Measurements from ENCODE around the gene SCNN1A.

Gene SCNN1A

DNA sequence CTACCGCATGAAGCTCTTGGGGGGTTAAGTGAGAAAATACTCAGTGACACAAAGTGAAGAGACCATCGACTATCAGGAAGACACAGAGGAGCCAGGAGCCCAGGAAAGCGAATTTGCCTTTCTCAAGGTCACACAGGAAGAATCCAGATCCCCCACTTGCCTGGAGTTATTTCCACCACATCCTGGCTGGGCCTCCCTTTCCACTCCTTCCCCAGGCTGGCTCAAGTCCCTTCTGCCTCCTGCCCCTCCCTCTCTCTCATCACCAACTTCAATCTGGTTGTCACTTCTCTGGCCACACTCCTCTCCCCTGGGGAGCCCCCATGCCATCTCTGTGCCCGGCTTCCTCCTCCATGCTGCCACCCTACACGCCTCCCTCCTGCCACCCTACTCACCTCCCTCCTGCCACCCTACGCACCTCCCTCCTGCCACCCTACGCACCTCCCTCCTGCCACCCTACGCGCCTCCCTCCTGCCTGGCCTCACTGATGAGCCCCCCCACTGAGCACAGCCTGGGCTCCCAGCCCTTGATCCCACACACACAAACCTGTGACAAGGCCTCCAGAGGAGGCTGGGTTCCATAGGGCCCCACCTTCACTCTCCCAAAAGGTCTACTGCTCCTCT, 6.3 kb downstream of the SCNN1A start:
- DNase-seq (ENCODE audit: low read depth), result no peak

DNA sequence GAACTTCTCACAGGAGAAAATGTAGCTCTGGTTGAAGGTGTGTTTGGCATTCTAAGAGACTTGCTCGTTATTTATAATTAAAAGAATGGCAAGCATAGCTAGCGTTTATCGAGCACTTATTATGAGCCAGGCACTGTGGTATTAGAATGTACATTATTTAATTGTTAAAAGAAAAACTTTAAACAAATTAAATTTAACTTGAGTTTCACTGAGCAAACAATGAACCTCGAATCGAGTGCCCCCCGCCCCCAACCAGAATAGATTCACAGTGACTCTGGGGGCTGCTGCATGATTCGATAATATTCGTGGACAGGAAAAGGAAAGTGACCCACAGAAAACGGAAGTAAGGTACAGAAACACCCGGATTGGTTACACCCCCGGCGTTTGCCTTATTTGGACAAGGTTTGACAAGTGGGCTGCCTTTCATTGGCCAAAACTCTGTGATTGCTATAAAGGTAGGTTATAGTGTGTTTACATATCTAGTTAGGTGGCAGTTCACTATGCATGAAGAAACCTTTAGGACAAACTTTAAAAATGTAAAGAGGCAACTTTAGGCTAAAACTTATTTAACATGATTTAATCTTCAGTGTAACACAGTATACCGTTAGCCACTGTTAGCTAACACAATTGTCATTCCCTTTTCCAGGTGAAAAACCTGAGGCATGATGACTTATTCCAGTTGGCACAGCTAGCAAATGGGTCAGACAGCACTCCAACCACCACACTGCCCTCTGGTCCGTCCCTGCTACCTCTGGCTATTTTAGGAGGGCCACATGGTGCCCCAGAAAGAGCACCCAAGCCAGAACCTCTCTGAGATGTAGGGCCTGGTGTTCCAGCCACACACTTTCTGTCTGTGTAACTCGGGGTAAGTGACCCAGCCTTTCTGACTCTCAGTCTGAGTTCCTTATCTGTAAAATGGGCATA, 7.1 kb downstream of the SCNN1A start:
- no peak for DNase-seq (ENCODE audit: low read depth)

DNA sequence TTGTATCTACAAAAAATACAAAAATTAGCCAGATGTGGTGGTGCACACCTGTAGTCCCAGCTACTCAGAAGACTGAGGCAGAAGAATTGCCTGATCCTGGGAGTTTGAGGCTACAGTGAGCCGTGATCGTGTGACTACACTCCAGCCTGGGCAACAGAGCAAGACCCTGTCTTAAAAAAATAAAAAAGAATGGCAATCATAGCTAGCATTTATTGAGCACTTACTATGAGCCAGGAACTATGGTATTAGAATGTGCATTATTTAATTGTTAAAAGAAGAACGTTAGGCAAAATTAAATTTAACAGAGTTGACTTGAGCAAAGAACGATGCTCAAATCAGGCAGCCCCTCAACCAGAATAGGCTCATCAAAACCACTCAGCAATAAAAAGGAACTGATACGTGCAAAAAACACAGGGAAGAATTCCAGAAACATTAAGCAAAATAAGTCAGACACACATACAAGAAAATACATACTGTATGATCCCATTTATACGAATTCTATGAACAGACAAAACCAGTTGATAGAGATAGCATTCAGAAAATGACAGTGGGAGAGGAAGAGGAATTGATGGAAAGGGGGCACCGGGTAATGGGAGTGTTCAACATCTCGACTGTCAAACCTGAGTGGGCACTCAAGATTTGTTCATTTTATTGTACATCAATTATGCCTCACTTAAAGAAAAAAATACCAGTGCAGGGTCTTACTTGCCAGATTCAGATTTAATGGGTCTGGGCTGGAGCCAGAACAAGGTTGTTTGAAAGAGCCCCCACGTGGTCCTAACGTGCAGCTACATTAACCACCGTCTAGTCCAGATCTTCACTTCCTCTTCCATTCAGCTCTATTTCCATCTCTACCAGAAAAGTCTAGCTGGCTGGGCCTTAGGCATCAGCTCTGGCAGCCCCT, 8.0 kb downstream of the SCNN1A start:
- no peak for DNase-seq (ENCODE audit: low read depth)

DNA sequence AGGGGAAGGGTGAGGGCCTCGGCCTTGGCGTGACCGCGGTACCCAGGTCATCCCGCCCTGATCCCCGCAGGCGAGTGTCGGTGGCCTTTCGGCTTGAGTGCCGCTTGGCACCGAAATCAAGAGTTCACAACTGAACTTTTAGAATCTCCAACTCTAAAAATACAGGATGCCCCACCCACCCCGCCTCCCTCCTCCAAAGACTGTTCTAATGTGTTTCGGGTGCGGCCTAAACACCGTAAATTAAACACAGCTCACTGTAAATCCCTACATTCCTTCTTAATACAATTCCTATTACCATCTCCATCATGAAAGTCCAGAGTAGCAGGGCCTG, 11.4 kb downstream of the SCNN1A start:
- DNase-seq (ENCODE audit: low read depth), result no peak

DNA sequence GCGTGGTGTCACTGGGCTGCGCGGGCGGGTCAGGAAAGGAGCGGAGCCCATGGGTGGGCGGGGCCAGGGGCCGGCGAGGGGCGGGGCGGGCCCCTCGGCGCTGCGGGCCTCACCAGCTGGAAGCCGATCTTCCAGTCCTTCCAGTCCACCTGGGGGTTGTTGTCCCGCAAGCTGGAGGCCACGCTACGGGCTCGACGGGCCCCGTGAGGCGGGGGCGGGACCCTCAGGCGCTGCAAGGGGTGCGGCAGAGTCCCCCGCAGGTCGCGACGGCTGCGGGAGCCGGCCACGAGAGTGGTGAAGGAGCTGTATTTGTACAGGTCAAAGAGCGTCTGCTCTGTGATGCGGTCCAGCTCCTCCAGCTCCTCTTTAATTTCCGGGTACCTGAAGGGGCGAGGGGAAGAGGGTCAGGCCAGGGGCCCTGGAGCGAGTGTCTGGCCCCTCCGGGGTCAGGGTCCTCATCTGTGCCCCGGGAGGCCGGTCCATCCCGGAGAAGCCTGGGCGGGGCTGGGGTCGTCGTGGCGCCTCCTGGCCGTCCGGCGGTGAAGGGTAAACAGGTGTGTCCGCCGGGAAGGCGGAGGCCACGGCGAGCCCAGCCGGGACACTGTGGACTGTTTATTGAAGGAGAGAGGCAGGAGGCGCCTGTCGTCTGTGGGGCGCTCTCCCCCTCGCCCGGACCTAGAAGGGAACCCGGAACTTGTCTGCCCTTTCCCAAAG, 11.9 kb downstream of the SCNN1A start:
- peak; percentile 67 for DNase-seq (ENCODE audit: low read depth)

DNA sequence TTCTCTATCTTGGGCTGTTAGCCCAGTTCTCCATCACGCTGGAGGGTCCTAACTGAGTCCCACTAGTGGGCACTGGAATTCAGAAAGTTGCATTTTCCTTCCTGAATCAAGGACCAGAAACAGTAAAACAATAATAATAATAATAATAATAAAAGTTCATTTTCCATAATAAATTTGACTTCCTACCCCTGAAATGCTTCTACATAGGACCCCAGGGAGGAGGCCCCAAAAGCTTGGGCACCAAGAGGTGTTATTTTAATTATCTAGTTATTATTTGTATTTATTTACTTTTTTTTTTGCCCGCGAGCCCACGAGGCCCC, 12.4 kb downstream of the SCNN1A start:
- no peak for DNase-seq (ENCODE audit: low read depth)

DNA sequence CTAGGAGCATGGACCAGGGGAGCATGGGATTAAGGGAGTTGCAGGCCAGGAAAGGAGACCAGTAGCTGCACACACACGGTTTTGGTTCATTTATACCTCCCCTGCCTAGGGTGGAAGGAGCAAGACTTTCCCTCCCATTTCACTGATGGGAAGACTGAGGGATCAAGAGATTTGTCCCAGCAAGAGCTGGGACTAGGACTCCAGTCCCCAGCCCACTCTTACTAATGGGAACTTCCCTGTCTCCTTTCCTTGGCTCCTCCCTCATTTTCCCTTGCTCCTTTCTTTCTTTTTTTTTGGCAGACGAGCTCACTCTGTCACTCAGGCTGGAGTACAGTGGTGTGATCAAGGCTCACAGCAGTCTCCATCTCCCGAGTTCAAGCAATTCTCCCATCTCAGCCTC, 13.0 kb downstream of the SCNN1A start:
- DNase-seq (ENCODE audit: low read depth), result no peak

DNA sequence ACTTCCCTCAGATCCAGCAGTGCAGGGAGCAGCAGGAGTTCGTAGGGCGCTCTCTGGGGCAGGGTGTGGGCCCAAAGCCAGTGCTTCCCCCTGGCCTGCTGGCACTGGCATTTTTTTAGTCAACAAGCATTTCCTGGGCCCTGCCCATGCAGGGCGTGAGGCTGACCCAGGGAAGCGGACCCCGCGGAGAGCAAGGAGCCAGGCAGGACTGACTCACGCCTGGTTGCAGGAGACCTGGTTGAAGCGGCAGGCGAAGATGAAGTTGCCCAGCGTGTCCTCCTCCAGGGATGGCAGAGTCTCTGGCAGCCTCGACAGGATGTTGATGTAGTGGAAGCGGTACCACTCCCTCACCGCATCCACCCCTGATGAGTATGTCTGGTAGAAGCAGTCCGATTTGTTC, 13.5 kb downstream of the SCNN1A start:
- DNase-seq (ENCODE audit: low read depth), result no peak

DNA sequence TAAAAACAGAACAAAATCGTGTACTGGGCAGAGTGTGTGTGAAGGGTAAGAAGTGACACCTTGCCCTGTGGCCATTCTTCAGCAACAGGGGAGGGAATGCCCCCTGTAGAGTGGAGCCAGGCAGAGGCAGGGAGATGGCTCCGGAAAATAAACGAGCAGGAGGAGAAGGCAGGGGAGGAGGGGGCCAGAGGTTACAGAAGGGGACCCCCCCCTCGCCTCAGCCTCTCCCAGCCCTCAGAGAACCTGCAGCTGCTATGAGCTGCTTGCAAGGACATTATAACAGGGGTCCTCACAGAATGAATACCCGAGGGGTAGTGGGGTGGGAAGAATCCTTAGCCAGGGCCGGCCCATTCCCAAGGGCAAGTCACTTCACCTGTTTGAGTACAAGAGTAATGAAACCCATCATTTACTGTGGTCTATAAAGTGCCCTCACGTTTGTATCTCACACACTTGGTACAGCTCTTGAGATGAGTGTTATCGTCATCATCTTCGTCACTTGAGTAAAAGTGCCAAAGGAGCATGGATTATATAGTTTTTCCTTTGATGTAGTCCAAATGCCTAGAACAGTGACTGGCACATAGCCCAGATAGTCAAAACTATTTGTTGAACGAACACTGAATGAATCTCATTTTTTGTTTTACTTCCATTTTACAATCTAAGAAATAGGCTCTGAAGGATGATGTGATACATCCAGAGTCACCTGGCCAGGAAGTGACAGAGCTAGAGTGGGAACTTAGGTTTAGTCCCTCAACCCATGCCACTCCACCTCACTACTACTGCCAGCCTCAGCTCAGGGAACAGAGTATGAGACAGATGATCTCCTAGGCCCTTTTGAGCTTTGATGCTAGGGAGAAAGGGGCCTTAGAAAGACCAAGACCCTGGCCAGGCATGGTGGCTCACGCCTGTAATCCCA, 14.5 kb downstream of the SCNN1A start:
- no peak for DNase-seq (ENCODE audit: low read depth)

DNA sequence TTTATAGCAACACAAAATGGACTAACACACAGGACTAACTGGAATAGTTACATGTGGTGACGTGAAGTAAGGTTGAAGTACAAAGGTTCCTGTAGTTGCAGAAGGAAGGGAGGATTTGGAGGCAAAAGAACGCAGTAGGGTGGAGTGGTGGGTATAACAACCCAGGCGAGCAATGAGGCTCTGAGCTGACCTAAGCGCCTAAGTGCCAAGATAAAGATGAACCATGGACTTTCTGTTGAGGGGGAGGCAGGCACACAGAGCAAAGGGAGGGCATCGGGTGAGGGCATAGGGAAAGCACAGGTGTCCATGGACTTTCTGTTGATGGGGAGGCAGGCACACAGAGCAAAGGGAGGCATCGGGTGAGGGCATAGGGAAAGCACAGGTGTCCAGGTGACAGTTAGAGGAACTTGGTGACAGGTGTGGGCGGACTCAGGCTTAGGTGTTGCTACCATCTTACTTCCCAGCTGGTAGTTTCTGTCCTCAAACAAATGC, 15.2 kb downstream of the SCNN1A start:
- no peak for DNase-seq (ENCODE audit: low read depth)

DNA sequence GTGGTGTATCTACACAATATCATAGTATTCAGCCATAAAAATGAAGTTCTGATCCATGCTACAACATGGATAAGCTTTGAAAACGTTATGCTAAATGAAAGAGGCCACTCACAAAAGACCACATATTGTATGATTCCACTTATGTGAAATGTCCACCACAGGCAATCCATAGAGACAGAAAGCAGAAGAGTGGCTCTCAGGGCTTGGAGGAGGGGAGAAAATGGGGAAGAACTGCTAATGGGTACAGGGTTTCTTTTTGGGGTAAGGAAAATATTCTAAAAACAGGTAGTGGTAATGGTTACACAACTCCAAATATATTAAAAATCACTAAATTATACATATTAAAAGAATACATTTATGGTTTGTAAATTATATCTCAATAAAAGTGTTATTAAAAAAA, 16.5 kb downstream of the SCNN1A start:
- no peak for DNase-seq (ENCODE audit: low read depth)

DNA sequence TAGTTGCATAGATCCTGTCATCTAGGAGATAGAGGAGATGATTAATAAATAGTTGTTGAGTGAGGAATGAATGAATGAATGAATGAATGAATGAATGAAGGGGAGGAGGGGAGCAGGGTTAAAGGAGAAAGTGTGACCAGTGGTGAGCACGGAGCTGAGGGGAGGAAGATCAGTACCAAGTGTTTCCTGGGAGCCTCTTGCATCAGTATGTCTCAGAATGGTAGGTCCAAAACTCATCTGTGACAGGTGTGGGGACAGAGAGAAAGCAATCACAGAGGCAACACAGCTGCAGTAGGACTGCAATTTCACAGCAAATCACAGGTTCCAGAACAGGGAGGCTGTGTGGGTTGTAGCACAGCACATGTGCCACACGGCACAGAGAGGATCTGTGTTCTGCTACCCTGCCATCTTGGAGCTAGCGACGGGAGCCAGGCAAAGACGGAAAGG, 19.0 kb downstream of the SCNN1A start:
- no peak for DNase-seq (ENCODE audit: low read depth)

DNA sequence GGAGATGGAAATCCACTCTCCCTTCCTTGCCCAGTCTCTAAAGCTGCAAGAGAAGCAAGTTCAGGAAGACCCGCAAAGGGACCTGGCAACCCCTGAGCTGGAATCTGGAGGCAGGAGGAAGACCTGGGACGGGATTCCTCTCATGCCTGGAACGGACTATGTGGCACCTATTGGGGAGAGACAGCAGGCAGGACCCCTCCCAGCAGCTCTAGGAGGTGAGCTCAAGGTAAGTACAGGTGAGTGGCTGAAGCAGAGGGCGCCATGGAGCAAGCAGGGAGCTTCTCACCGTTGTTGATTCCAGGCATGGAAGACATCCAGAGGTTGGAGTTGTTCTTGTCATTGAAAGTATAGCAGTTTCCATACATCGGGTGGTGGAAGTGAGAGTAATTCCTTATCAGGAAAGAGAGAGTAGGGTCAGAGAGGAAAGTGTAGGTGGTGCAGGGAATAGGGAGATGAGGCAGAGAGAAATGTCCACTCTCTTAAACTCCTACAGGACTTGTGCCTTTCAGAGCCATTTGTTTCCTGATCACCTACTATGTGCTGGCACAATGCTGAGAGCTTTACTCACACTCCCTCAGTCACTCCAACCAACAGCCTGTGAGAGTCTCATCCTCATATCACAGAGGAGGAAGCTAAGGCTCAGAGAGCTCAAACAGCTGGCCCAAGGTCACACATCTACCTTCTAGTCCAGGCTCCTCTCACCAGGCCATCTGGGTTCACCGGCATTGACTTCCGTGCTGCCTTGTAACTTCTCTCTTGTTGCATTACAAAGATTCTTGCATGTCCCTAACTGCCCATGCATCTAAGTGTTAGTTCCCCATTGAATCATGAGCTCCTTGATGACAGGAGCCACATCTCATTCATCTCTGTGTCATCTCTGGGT, 19.6 kb downstream of the SCNN1A start:
- DNase-seq (ENCODE audit: low read depth), result no peak

DNA sequence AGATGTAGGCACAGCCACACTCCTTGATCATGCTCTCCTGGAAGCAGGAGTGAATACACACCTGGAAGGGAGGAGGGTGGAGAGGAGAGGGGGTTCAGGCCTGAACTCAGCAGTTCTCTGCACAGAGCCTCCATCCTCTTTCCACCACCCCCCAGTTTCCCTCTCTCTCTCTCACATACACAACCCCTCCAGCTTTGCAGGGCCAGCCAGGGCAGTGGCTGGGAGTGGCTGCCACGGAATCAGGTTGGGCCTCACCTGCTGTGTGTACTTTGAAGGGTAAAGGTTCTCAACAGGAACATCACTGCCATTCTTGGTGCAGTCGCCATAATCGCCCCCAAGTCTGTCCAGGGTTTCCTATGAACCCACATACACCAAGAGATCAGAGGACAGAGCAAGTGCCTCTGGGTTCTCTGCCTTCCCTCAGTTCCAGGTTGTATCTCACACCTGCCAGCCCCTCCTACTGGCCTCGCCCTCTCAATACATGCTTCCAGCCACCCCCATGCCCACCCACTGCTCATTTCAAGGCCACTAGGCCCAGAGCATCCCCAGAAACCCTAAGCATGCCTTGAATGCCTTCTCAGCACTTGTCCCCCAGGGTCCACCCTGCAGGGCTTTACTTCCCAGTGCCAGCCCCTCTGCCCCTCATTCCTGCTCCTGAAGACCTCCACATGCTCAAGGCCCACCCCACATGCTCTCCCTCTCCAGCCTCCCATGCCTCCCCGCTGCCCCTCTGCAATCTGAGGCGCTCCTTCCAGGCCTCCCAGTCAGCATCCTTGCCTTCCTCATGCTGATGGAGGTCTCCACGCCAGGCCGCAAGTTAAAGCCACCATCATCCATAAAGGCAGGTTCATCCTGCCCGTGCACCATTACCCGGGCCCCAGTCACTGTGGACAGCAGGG, 20.6 kb downstream of the SCNN1A start:
- DNase-seq (ENCODE audit: low read depth), result no peak

DNA sequence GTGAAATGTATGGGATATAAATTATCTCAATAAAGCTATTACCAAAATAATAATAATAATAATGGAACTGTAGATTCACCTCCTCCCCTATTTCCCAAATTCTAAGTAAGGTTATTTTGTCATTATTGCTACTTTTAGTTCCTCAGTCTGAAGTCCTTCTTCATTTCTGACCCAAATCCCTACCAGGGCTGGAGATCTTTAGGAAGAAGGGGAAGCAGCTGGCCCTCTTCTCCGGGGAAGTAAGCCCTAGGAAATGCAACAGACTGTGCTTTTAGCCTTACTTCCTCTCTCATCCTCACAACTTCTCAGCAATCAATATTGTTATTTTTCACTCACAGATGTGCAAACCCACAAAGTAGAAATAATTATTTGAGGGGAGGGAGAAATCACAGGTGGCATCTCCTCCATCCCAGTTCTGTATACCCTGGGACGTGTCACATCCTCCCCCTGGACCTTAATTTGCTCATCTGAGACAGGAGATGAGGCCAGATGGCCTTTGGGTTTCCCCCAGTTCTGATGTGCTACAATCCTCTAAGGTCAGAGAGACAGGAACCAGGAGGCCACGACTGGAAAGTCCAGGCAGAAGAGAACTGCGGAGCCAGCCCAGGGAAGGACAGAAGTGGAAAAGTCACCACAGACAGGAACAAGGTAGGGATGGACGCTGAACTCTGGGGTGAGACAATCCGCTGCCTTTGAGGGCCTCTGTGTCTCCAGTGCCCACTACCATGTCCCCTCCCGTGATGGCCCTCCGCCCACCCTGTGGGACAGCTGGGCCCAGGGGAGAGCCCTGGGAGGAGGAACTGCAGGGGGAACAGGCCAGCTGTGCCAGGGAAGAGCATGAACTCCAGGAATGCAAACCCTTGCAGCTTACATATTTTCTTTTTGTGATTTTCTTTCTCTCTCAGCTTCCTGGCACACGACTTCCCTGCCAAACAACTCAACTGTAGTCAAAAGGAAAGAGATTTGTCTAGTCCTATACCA, 22.9 kb downstream of the SCNN1A start:
- no peak for DNase-seq (ENCODE audit: low read depth)

DNA sequence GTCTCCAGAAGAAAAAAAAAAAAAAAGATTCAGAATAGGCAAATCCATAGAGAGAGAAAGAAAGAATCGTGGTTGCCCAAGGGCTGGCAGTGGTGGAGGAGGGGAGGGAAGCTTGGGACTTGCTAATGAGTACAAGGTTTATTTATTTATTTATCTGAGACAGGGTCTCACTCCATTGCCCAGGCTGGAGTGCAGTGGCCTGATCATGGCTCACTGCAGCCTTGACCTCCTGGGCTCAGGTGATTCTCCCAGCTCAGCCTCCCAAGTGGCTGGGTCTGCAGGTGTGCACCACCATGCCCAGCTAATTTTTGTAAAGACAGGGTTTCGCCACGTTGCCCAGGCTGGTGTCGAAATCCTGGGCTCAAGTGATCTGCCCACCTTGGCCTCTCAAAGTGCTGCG, 23.7 kb downstream of the SCNN1A start:
- no peak for DNase-seq (ENCODE audit: low read depth)
